Measurements from ENCODE around the gene SLF2.
"Not testable (repeated sequence)": the region's sequence is repeated elsewhere in the genome, so short reads cannot be mapped to it uniquely, and the experiment has no call there.

Gene SLF2

GRCh38 chr10:100882671-100883311 is 30.0 kb upstream of the SLF2 start:
- Histone ChIP-seq H3K9me3 (no peaks in the 10 kb centered on the region), H3K4me3 (peak overlapping the region in 1 of 2 donors; percentile 1), H3K27me3 (peaks cover 0 to 35% of the 10 kb centered on the region in 2 donors), H3K27ac (no peak overlapping the region), H3K36me3 (no peaks in the 10 kb centered on the region), H3K4me1 (peaks cover 0 to 15% (median 8%) of the 10 kb centered on the region in 4 donors)
- TF ChIP-seq CTCF (IDR thresholded peaks at IDR 0.05), result no peak
- intact Hi-C loops (cut with DNase I; ENCODE audit: low total_unique reads), result no loop called here
- no peak for DNase-seq

- TF ChIP-seq CTCF (IDR thresholded peaks at IDR 0.05), result no peak
- intact Hi-C loops (cut with DNase I; ENCODE audit: low total_unique reads), result no loop called here
- Histone ChIP-seq H3K27me3 (peaks cover 0 to 38% of the 10 kb centered on the region in 2 donors), H3K4me1 (peaks cover 0 to 15% (median 8%) of the 10 kb centered on the region in 4 donors), H3K9me3 (no peaks in the 10 kb centered on the region), H3K4me3 (no peak overlapping the region), H3K27ac (no peak overlapping the region), H3K36me3 (no peaks in the 10 kb centered on the region)
- DNase-seq, result no peak
Measured at GRCh38 chr10:100883312-100883821, 29.4 kb upstream of the SLF2 start.

GRCh38 chr10:100885611-100886010 is 27.2 kb upstream of the SLF2 start:
- H3K36me3 ChIP-seq; H3K4me3 ChIP-seq; H3K27ac ChIP-seq; DNase-seq; H3K9me3 ChIP-seq; intact Hi-C loops (cut with DNase I; ENCODE audit: low total_unique reads): not testable (repeated sequence)
- Histone ChIP-seq H3K27me3 (peaks cover 0 to 37% of the 10 kb centered on the region in 2 donors), H3K4me1 (peaks cover 0 to 15% (median 8%) of the 10 kb centered on the region in 4 donors)

GRCh38 chr10:100886091-100886490 is 26.7 kb upstream of the SLF2 start:
- Histone ChIP-seq H3K9me3 (no peaks in the 10 kb centered on the region), H3K27me3 (peaks cover 0 to 40% of the 10 kb centered on the region in 2 donors), H3K4me3 (no peak overlapping the region), H3K27ac (no peak overlapping the region), H3K4me1 (peaks cover 0 to 15% (median 8%) of the 10 kb centered on the region in 4 donors), H3K36me3 (no peaks in the 10 kb centered on the region)
- TF ChIP-seq CTCF (IDR thresholded peaks at IDR 0.05), result no peak
- DNase-seq, result no peak
- intact Hi-C loops (cut with DNase I; ENCODE audit: low total_unique reads), result no loop called here

- Histone ChIP-seq H3K9me3 (no peaks in the 10 kb centered on the region), H3K36me3 (no peaks in the 10 kb centered on the region), H3K4me3 (no peak overlapping the region), H3K27ac (no peak overlapping the region), H3K27me3 (peaks cover 0 to 40% of the 10 kb centered on the region in 2 donors), H3K4me1 (peaks cover 0 to 15% (median 8%) of the 10 kb centered on the region in 4 donors)
- DNase-seq, result no peak
- no peak for TF ChIP-seq CTCF (IDR thresholded peaks at IDR 0.05)
- intact Hi-C loops (cut with DNase I; ENCODE audit: low total_unique reads), result no loop called here
Measured at GRCh38 chr10:100886521-100886920, 26.2 kb upstream of the SLF2 start.

- no peak overlapping the region for H3K4me3 ChIP-seq
- peaks cover 0 to 12% (median 8%) of the 10 kb centered on the region in 4 donors for H3K4me1 ChIP-seq
- H3K27me3 ChIP-seq, result peaks cover 0 to 37% of the 10 kb centered on the region in 2 donors
- H3K27ac ChIP-seq, result no peak overlapping the region
- no peaks in the 10 kb centered on the region for H3K36me3 ChIP-seq
- DNase-seq, result no peak
- no peaks in the 10 kb centered on the region for H3K9me3 ChIP-seq
- TF ChIP-seq CTCF (IDR thresholded peaks at IDR 0.05), result no peak
- intact Hi-C loops (cut with DNase I; ENCODE audit: low total_unique reads), result no loop called here
Measured at GRCh38 chr10:100886963-100887362, 25.8 kb upstream of the SLF2 start.

All from tibial artery (tissue), 4 donors.